Cardiac muscle cell (in vitro differentiated cells and primary cell): Measurements from ENCODE around the gene SPATA13. TPM values are rescaled to one million over a fixed set of nuclear protein-coding genes. Genes with fewer than 3 reads are reported as not detected.
"Not testable (repeated sequence)": the region's sequence is repeated elsewhere in the genome, so short reads cannot be mapped to it uniquely, and the experiment has no call there.

Source experiments
- DNase-seq, 2 donors: peaks; one replicate each; pipeline versions ENCODE4 v3.0.0 to v3.0.0-alpha.2; 2010 to 2017; ENCODE audit warnings: low read depth in 1 of 2, low spot score in 1 of 2
- H3K27ac ChIP-seq: fragments of 200-600 bp; sonication (generic); 2 replicates; pipeline ENCODE4 v1.5.1; 2016
- H3K27me3 ChIP-seq: fragments of 200-600 bp; sonication (generic); 2 replicates; pipeline ENCODE4 v1.6.0; 2016; ENCODE audit warnings: control low read depth
- H3K36me3 ChIP-seq: fragments of 200-600 bp; sonication (generic); 2 replicates; pipeline ENCODE4 v1.5.1; 2016; ENCODE audit warnings: control low read depth
- H3K4me1 ChIP-seq: fragments of 200-600 bp; sonication (generic); 2 replicates; pipeline ENCODE4 v1.8.1; 2017; ENCODE audit warnings: low read depth, mild to moderate bottlenecking, mixed run types
- H3K4me3 ChIP-seq: fragments of 200-600 bp; sonication (generic); 2 replicates; pipeline ENCODE4 v1.5.1; 2016; ENCODE audit warnings: mild to moderate bottlenecking
- H3K9me3 ChIP-seq: fragments of 200-600 bp; sonication (generic); 2 replicates; pipeline ENCODE4 v1.5.1; 2017; ENCODE audit warnings: low read depth, mild to moderate bottlenecking, control low read depth
- CTCF ChIP-seq: IDR thresholded peaks from 2 replicates; pipeline ENCODE4 v1.5.1; 2012; ENCODE audit warnings: low read depth, mild to moderate bottlenecking, low read length
- polyA plus RNA-seq: library from polyadenylated mRNA; unstranded; fragments of >200 nt; fragmentation: Nextera tagmentation; extraction: Ambion mirVana; gene quantifications from 2 replicates; pipeline ENCODE4 v1.2.1, GENCODE V29; 2016
- total RNA-seq: library from RNA; depleted of rRNA; stranded (reverse); fragments of >200 nt; gene quantifications from 2 replicates; pipeline ENCODE4 v1.2.3, GENCODE V29; 2016

SPATA13 gene
- total and polyA plus RNA-seq, 2 experiments from 2014 or later = 3.9 to 23.3 TPM

GRCh38 chr13:24313439-24313838 lies 152.9 kb downstream of the SPATA13 start:
- TF ChIP-seq CTCF = peak; percentile 41
- no peaks in the 10 kb centered on the region for H3K9me3 ChIP-seq
- no peaks in the 10 kb centered on the region for H3K36me3 ChIP-seq
- no peak overlapping the region for H3K27ac ChIP-seq
- H3K4me1 ChIP-seq = no peaks in the 10 kb centered on the region
- DNase-seq = peak in 1 of 2 donors; percentile 35
- no peak overlapping the region for H3K4me3 ChIP-seq
- no peaks in the 10 kb centered on the region for H3K27me3 ChIP-seq

GRCh38 chr13:24317835-24318234 lies 157.3 kb downstream of the SPATA13 start:
- H3K27me3 ChIP-seq, H3K4me3 ChIP-seq, H3K4me1 ChIP-seq, DNase-seq, H3K9me3 ChIP-seq, H3K36me3 ChIP-seq, H3K27ac ChIP-seq: not testable (repeated sequence)

GRCh38 chr13:24318878-24319277 lies 158.4 kb downstream of the SPATA13 start:
- not testable (repeated sequence) for H3K27ac ChIP-seq, DNase-seq, H3K27me3 ChIP-seq, H3K36me3 ChIP-seq, H3K4me3 ChIP-seq, H3K4me1 ChIP-seq, H3K9me3 ChIP-seq

GRCh38 chr13:24319641-24320040 lies 159.1 kb downstream of the SPATA13 start:
- DNase-seq, H3K4me1 ChIP-seq, H3K27me3 ChIP-seq, H3K9me3 ChIP-seq, H3K36me3 ChIP-seq, H3K4me3 ChIP-seq, H3K27ac ChIP-seq: not testable (repeated sequence)

- not testable (repeated sequence) for DNase-seq, H3K9me3 ChIP-seq, H3K4me1 ChIP-seq, H3K36me3 ChIP-seq, H3K4me3 ChIP-seq, H3K27ac ChIP-seq
- peaks cover 14% of the 10 kb centered on the region for H3K27me3 ChIP-seq
Observed at GRCh38 chr13:24321416-24321815, 160.9 kb downstream of the SPATA13 start.

- not testable (repeated sequence) for H3K36me3 ChIP-seq, H3K9me3 ChIP-seq, DNase-seq, H3K4me1 ChIP-seq, H3K27ac ChIP-seq, H3K4me3 ChIP-seq
- H3K27me3 ChIP-seq = peaks cover 22% of the 10 kb centered on the region
- TF ChIP-seq CTCF = peak; percentile 25
Observed at GRCh38 chr13:24322470-24322869, 161.9 kb downstream of the SPATA13 start.

- H3K27me3 ChIP-seq = peaks cover 28% of the 10 kb centered on the region
- H3K4me1 ChIP-seq = no peaks in the 10 kb centered on the region
- no peak overlapping the region for H3K27ac ChIP-seq
- TF ChIP-seq CTCF = no peak
- DNase-seq = no peak
- no peaks in the 10 kb centered on the region for H3K36me3 ChIP-seq
- H3K9me3 ChIP-seq = no peaks in the 10 kb centered on the region
- H3K4me3 ChIP-seq = no peak overlapping the region
Observed at GRCh38 chr13:24323036-24323738, 162.7 kb downstream of the SPATA13 start.

GRCh38 chr13:24323739-24324075 lies 163.2 kb downstream of the SPATA13 start:
- H3K27ac ChIP-seq = no peak overlapping the region
- no peak for DNase-seq
- no peaks in the 10 kb centered on the region for H3K9me3 ChIP-seq
- H3K4me3 ChIP-seq = no peak overlapping the region
- no peaks in the 10 kb centered on the region for H3K4me1 ChIP-seq
- TF ChIP-seq CTCF = no peak
- peaks cover 33% of the 10 kb centered on the region for H3K27me3 ChIP-seq
- no peaks in the 10 kb centered on the region for H3K36me3 ChIP-seq

- H3K4me3 ChIP-seq, H3K36me3 ChIP-seq, H3K27ac ChIP-seq, DNase-seq, H3K4me1 ChIP-seq, H3K9me3 ChIP-seq: not testable (repeated sequence)
- H3K27me3 ChIP-seq = peaks cover 43% of the 10 kb centered on the region
Observed at GRCh38 chr13:24327598-24327997, 167.1 kb downstream of the SPATA13 start.
